Measurements from ENCODE around the gene ADGRG4.
"Not testable (repeated sequence)": the region's sequence is repeated elsewhere in the genome, so short reads cannot be mapped to it uniquely, and the experiment has no call there.

ADGRG4 gene

DNA sequence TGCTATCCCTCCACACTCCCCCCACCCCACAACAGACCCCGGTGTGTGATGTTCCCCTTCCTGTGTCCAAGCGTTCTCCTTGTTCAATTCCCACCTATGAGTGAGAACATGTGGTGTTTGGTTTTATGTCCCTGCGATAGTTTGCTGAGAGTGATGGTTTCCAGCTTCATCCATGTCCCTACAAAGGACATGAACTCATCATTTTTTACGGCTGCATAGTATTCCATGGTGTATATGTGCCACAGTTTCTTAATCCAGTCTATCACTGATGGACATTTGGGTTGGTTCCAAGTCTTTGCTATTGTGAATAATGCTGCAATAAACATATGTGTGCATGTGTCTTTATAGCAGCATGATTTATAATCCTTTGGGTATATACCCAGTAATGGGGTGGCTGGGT, at the start of gene ADGRG4:
TSS of gene ADGRG4 (plus strand) at position 243 of the 400 bp plus-strand sequence. CDS start 7,815 bp downstream, outside the sequence.
- DNase-seq, result not testable (repeated sequence)

- DNase-seq, result peak; percentile 13
Measured at GRCh38 chrX:136251041-136251991, 49.4 kb upstream of the ADGRG4 start, which contains the start of gene MAP7D3. Gene MAP7D3, minus strand, starts transcription at chrX:136251400. Its CDS starts 42 bp downstream, at chrX:136251358.

- DNase-seq, result no peak
Measured at GRCh38 chrX:136255541-136255940, 45.2 kb upstream of the ADGRG4 start.

GRCh38 chrX:136256026-136256425, 44.7 kb upstream of the ADGRG4 start:
- no peak for DNase-seq

GRCh38 chrX:136258951-136259350, 41.8 kb upstream of the ADGRG4 start:
- no peak for DNase-seq

DNA sequence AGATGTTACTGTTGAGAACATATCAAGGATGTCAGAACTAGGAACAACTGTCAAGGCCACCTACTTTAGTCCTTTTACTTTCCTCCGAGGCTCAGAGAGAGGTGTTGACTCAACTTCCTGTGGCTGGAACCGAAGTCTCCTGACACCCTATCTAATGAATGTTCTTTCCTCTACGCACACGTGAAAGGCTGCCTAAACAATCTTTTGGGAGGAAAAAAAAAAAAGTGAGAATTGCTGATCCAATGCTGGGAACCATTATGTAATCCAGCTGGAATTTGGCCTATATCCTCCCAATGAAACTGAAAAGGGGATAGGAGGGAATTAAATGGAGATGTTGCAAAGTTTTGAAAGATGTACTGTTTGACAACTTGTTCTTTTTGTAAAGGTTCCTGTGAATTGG, 41.2 kb upstream of the ADGRG4 start:
- no peak for DNase-seq

DNA sequence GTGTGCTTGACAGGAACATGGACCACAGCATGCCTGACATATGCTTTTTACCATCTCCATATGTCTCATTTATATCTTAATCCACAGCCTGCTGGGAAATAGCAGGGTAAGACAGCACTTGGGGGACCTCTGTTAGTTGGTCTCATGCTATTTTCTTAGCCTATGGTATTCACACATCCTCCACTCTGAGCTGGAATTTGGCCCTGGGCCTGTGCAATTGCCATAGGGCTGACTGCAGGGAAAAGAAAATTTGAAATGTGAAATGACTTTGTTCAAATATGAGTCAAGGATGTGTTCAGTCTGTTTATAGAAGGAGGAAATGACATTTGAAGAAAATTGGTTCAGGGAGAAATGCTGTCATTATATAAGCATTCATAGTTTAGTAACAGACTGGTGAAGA, 40.0 kb upstream of the ADGRG4 start:
- no peak for DNase-seq

- DNase-seq, result no peak
Measured at GRCh38 chrX:136261321-136261720, 39.4 kb upstream of the ADGRG4 start.

DNA sequence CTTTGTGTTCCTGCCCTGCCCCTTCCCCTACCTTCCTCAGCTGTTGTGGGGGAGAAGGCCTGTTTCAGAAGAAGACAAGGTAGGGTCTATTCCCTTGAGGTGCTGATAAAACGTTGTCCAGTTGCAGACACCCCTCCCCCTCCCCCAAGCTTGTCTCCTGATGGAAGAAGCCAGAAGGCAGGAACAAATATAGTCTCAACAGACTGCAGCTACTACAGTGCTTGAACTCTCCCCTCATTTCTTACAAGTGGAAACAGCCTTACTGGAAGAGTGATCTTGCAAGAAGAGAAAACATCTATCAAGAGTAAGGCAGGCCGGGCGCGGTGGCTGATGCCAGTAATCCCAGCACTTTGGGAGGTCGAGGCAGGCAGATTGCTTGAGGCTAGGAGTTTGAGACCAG, 38.5 kb upstream of the ADGRG4 start:
- no peak for DNase-seq

GRCh38 chrX:136262812-136263315, 37.9 kb upstream of the ADGRG4 start:
- DNase-seq, result no peak

GRCh38 chrX:136266828-136267227, 33.9 kb upstream of the ADGRG4 start:
- no peak for DNase-seq

DNA sequence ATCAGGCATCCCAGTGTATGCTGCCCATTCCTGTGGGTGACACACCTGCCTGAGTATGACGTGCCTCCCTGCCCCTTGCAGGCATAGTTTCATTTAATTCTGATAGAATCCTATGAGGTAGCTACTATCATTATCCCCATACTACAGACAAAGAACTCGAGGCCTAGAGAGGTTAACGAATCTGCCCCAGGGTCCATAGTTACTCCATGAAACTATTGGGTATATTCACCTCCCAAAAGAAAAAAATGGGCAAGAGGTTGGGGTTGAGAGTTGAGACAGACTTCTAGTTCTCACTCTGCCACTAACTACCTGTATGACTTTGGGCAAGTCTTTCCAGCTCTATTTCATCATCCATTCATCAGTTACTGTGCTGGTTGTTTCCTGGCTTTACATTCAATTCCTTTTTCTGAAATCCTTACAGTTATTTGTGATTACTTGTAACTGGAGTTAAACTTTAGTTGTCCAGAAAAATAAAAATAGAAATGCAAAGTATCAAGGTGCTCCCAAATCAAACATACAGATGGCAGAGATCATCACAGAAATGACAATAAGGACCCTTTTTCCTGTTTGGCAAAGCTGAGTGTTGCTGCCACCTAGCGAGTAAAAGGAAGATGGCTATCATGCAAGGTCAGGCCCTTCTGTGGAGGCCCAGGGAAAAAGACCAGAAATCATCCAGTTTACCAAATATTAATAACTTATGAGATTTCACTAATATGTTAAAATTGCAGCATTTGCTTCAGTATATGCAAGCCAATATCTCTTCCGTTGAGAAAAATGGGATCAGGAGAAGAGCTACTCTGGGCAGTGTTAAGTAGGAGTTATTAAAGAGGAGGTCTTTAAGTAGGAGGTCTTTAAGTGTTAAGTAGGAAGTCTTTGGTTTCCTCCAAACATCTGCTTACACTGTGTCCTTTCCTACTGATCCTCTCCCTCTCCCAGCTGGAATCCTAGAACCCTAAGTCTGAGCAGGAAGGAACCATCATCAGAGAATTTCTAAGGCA, 32.4 kb upstream of the ADGRG4 start:
- DNase-seq, result no peak

- no peak for DNase-seq
Measured at GRCh38 chrX:136269921-136270320, 30.8 kb upstream of the ADGRG4 start.

GRCh38 chrX:136271300-136271699, 29.5 kb upstream of the ADGRG4 start:
- DNase-seq, result no peak

- no peak for DNase-seq
Measured at GRCh38 chrX:136272325-136272724, 28.4 kb upstream of the ADGRG4 start.

GRCh38 chrX:136273986-136274385, 26.8 kb upstream of the ADGRG4 start:
- DNase-seq, result no peak

DNA sequence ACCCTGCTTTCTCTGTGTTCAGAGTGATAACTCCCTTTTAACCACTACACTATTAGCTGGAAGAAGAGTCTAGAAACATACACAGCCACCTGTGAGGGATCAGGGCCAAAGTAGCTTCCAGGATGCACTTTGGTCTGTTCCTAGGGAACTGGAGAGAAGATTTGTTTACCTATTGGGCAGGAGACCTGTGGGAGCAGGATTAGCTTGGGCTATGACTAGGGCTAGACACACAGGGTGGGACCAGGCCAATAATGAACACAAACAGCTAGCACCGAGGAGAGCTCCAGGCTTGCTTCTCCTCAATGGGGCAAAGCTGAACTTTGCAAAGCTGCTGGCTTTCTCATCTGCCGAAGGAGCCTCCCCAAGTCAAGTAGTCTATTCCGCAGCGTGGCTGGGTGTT, 25.2 kb upstream of the ADGRG4 start:
- no peak for DNase-seq

DNA sequence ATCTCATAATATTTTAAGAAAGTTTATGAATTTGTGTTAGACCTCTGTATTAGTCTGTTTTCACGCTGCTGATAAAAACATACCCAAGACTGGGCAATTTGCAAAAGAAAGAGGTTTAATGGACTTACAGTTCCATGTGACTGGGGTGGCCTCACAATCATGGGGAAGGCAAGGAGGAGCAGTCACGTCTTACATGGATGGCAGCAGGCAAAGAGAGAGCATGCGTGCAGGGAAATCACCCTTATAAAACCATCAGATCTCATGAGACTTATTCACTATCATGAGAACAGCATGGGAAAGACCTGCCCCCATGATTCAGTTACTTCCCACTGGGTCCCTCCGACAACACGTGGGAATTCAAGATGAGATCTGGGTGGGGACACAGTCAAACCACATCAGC, 14.4 kb upstream of the ADGRG4 start:
- not testable (repeated sequence) for DNase-seq

GRCh38 chrX:136291824-136292223, 8.9 kb upstream of the ADGRG4 start:
- DNase-seq, result no peak

- no peak for DNase-seq
Measured at GRCh38 chrX:136292656-136293055, 8.1 kb upstream of the ADGRG4 start.

DNA sequence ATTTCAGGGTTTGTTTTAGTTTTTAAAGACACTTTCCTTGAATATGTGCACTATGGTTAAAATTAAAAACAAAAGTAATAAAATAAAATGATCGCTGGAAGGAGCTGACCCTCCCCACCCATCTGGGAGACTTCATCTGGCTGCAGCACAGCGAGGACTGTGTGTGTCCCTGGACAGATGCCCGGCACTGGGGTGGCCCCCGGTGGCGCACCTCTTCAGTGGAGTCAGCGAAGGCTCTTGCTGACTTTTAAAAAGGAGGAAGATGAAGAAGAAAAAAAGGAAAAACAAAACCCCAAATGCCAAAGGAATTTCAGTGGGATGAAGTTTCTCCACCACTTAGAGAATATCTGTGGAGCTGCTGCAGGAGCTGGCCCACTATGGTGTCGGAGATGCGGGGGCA, 5.4 kb upstream of the ADGRG4 start:
- DNase-seq, result no peak

- DNase-seq, result no peak
Measured at GRCh38 chrX:136303041-136303440, 2.3 kb downstream of the ADGRG4 start.

GRCh38 chrX:136304493-136304892, 3.7 kb downstream of the ADGRG4 start:
- no peak for DNase-seq

Measured in COR-L47 (cell line).